DOHH2 (cell line): ENCODE results near the gene AGBL4.

Experiments
- CTCF ChIP-seq: fragments of 200-600 bp; sonication (generic); IDR thresholded peaks from one replicate; pipeline ENCODE4 v1.5.1; 2014; ENCODE audit warnings: antibody characterized with exemption, mild to moderate bottlenecking, low read depth, low read length; ENCODE audit not compliant: poor library complexity, severe bottlenecking
- EZH2phosphoT487 ChIP-seq: fragments of 200-600 bp; sonication (generic); IDR thresholded peaks from 2 replicates; pipeline ENCODE4 v1.6.1; 2017; ENCODE audit warnings: borderline replicate concordance, mild to moderate bottlenecking, antibody characterized with exemption, low read length, moderate library complexity, mixed read lengths

GRCh38 chr1:49630156-49630555, 393.6 kb downstream of the AGBL4 start:
- TF ChIP-seq CTCF (no peak), EZH2phosphoT487 (no peak)
